Transverse colon (tissue), 4 donors: ENCODE data around the gene DDR2. TPM values are rescaled to one million over a fixed set of nuclear protein-coding genes. Genes with fewer than 3 reads are reported as not detected.
A peak's percentile ranks its signal among the peaks of the same experiment; 100 is the strongest.

ENCODE experiments used
- DNase-seq: peaks from one replicate; pipeline ENCODE4 v3.0.0-alpha.2; 2019
- H3K27ac ChIP-seq, 4 donors: fragments of 200-600 bp; sonication (generic); 2 replicates each; pipeline ENCODE4 v1.5.1; 2016 to 2018; ENCODE audit warnings: inconsistent platforms in 4 of 4
- H3K27me3 ChIP-seq: fragments of 200-600 bp; sonication (generic); 2 replicates; pipeline ENCODE4 v1.5.1; 2017; ENCODE audit warnings: inconsistent platforms
- H3K36me3 ChIP-seq, 4 donors: fragments of 200-600 bp; sonication (generic); 2 replicates each; pipeline ENCODE4 v1.5.1; 2017 to 2019; ENCODE audit warnings: inconsistent platforms in 4 of 4
- H3K4me1 ChIP-seq, 4 donors: fragments of 200-600 bp; sonication (generic); 2 replicates each; pipeline ENCODE4 v1.5.1; 2017 to 2020; ENCODE audit warnings: inconsistent platforms in 4 of 4
- H3K4me3 ChIP-seq, 4 donors: fragments of 200-600 bp; sonication (generic); 1 replicate in 1 of 4; 2 replicates in 3 of 4; pipeline versions ENCODE4 v1.5.1 to v1.6.1; 2017 to 2019; ENCODE audit warnings: inconsistent platforms in 4 of 4
- H3K9me3 ChIP-seq, 2 donors: fragments of 200-600 bp; sonication (generic); 2 replicates each; pipeline ENCODE4 v1.5.1; 2017 to 2019; ENCODE audit warnings: inconsistent platforms in 2 of 2
- EP300 ChIP-seq: sonication (generic); formaldehyde crosslinking; IDR thresholded peaks from one replicate; pipeline ENCODE4 v1.6.1; 2017; ENCODE audit warnings: antibody characterized with exemption, low read depth
- POLR2AphosphoS5 ChIP-seq, 3 donors: sonication (generic); formaldehyde crosslinking; IDR thresholded peaks; one replicate each; pipeline ENCODE4 v1.6.1; 2016; ENCODE audit warnings: antibody characterized with exemption in 3 of 3
- WGBS, 2 donors: methylation state at CpG; one replicate each; pipeline ENCODE4 v1.1.5; 2018; ENCODE audit warnings: low coverage in 1 of 2; 5-methylcytosine and 5-hydroxymethylcytosine counted together
- in situ Hi-C, 4 donors: fragments of 200-750 bp; cut with MboI; loops; one replicate each; pipeline versions ENCODE4 v1.15.0 to v1.15.1; 2017; ENCODE audit warnings: low sequenced_read_pairs in 3 of 4, low pct_ligation_motif_present in 1 of 4, low pct_unique_long_range_greater_than_20kb in 1 of 4
- intact Hi-C: fragments of 100-400 bp; cut with DNase I; formaldehyde crosslinking; loops from one replicate; pipeline ENCODE4 v1.15.1; 2023; ENCODE audit warnings: low total_unique reads
- total RNA-seq, 4 donors: library from RNA; depleted of rRNA; stranded (reverse); fragments of >200 nt; gene quantifications; one replicate each; pipeline ENCODE4 v1.1.0, GENCODE V29; 2016
- TF ChIP-seq, protein P1 (sequence below), 5 experiments: fragments of 200-600 bp in 3 of 5; fragments of 450-650 bp in 2 of 5; sonication (generic) in 3 of 5; IDR thresholded peaks; 1 replicate in 2 of 5; 2 replicates in 3 of 5; pipeline ENCODE4 v1.5.1; 2016 to 2017; ENCODE audit warnings: antibody characterized with exemption in 5 of 5, inconsistent platforms in 3 of 5, mild to moderate bottlenecking in 2 of 5, moderate library complexity in 1 of 5

The DDR2 gene
- total RNA-seq, 4 donors from 2014 or later, result 33.3 to 54.1 (median 42.2) TPM

DNA sequence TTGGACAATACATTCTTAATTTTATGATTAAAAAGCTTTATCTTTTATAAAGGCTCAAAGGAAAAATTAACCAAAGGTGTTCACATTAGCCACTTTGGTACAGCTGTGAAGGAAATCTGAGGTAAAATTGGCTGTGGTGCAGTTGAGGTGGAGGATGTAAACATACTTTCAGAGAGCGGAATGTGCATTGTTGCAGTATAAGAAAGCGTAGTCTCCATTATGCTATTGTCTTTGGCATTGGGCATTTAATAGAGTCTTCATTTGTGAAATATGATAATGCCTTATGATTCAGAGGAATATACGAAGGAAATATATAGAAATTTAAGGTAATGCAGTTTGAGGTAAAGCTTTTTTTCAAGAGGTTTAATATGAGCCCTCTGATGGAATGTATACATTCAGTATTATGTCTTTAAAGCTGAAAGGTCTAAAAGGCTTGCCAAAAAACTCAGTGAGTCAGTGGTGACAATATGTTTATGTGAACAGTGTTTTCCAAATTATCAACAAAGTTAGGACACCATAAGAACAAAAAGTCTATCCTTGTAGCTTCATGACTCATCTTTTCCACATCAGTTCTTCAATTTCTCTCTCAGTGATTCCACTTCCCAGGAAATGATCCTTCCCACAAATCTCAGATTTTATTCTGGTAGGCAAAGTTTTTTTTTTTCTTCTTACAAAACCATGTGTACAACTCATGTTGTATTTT, 26.9 kb upstream of the DDR2 start:
- Histone ChIP-seq H3K27ac (peak overlapping the region in 2 of 4 donors; percentile 8 to 10), H3K36me3 (peaks cover 0 to 33% (median 2%) of the 10 kb centered on the region in 4 donors), H3K27me3 (no peaks in the 10 kb centered on the region), H3K4me3 (no peak overlapping the region), H3K4me1 (no peaks in the 10 kb centered on the region), H3K9me3 (no peaks in the 10 kb centered on the region)
- 88 to 93% methylated on average over 3 of the region's 3 CpGs for WGBS, 2 donors
- peak; percentile 13 for TF ChIP-seq EP300
- TF ChIP-seq, protein P1, sequence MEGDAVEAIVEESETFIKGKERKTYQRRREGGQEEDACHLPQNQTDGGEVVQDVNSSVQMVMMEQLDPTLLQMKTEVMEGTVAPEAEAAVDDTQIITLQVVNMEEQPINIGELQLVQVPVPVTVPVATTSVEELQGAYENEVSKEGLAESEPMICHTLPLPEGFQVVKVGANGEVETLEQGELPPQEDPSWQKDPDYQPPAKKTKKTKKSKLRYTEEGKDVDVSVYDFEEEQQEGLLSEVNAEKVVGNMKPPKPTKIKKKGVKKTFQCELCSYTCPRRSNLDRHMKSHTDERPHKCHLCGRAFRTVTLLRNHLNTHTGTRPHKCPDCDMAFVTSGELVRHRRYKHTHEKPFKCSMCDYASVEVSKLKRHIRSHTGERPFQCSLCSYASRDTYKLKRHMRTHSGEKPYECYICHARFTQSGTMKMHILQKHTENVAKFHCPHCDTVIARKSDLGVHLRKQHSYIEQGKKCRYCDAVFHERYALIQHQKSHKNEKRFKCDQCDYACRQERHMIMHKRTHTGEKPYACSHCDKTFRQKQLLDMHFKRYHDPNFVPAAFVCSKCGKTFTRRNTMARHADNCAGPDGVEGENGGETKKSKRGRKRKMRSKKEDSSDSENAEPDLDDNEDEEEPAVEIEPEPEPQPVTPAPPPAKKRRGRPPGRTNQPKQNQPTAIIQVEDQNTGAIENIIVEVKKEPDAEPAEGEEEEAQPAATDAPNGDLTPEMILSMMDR (IDR thresholded peaks at IDR 0.05), result no peak
- TF ChIP-seq POLR2AphosphoS5 (IDR thresholded peaks at IDR 0.05), result peak; percentile 38 to 58 (median 52)
- in situ Hi-C loops (loop anchor here in 2 of 4 donors (25.0 kb wide), 1 partner anchor 182 kb away; the partner anchor contains the start of gene HSD17B7 (in 2 of the 2)), intact Hi-C loops (no loop called here)
- no peak for DNase-seq

DNA sequence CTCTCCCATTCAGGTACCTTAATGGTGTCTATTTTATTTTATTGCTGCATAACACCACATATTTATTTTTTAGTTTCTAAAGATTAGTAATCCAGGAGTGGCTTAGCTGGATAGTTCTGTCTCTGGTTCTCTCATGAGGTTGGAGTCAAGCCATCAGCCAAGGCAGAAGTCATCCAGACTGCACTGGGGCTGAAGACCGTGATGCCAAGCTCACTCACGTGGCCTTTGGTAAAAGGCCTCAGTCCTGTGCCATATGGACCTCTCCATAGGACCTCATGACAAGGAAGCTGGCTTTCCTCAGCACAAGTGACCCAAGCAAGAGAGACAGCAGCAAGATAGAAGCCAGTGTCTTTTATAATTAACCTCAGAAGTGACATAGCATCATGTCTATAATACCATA, 23.0 kb upstream of the DDR2 start:
- H3K9me3 ChIP-seq, result no peaks in the 10 kb centered on the region
- in situ Hi-C loops (loop anchor here in 2 of 4 donors (25.0 kb wide), 1 partner anchor 178 kb away; the partner anchor contains the start of gene HSD17B7 (in 2 of the 2)), intact Hi-C loops (no loop called here)
- no peak overlapping the region for H3K27ac ChIP-seq
- no peak for DNase-seq
- TF ChIP-seq, protein P1 (IDR thresholded peaks at IDR 0.05), result no peak
- TF ChIP-seq POLR2AphosphoS5 (IDR thresholded peaks at IDR 0.05), result no peak
- peaks cover 3 to 12% (median 8%) of the 10 kb centered on the region in 4 donors for H3K4me1 ChIP-seq
- no peaks in the 10 kb centered on the region for H3K27me3 ChIP-seq
- H3K4me3 ChIP-seq, result no peak overlapping the region
- WGBS, 2 donors, result 84% methylated on average over 2 of the region's 2 CpGs; no CpG with 5 or more reads in 1 of the 2 donors
- H3K36me3 ChIP-seq, result peaks cover 0 to 6% (median 0%) of the 10 kb centered on the region in 4 donors

DNA sequence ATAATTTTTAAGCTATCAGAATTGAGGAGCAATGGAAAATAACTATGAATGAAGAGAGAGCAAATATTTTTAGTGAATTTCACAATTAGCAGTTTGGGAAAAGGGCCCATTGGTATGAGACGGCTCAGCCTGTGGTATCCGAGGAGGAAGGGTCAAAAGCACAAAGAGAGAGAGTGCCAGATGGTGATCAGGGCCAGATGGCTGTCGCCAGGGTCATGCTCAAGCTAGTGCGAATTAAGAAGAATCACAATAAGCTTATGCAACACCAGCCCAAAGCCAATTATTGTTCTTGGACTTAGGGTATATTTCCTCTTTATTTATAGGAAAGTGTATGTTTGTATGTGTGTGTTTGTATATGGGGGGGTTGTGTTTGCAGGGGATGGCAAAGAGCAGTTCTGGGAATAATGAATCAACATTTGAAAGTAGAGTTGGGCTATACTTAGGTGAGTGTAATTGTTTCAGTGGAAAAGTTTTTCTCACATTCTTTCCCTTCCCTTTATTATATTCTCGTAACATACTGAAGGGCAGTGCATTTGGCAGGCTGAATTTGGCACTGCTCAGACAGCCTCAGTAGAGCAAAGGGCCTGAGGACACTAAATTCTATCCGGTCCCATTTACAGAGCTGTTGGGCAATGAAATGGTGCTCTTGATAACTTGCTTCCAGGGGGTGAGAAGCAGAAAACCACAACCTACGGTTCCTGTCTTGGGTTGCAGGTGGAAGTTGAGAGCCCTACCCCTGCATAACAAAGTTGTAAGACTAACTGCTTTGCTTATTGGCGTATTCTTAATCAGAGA, 19.5 kb upstream of the DDR2 start:
- intact Hi-C loops (loop anchor here (10.0 kb wide), 1 partner anchor 192 kb away; no protein-coding TSS in a partner anchor), in situ Hi-C loops (loop anchor here in 3 of 4 donors (10.0 to 25.0 kb wide), 2 partner anchors 174 to 192 kb away; partner anchors contain the start of gene HSD17B7 (in 2 of the 3))
- no peak for DNase-seq

More for the DNA sequence above, 19.5 kb upstream of the DDR2 start:
- Histone ChIP-seq H3K27ac (peak overlapping the region; percentile 42 to 62 (median 60)), H3K36me3 (peaks cover 0 to 6% (median 0%) of the 10 kb centered on the region in 4 donors), H3K4me1 (peaks cover 3 to 12% (median 8%) of the 10 kb centered on the region in 4 donors), H3K4me3 (no peak overlapping the region), H3K27me3 (no peaks in the 10 kb centered on the region), H3K9me3 (peaks cover 6 to 12% of the 10 kb centered on the region in 2 donors)
- TF ChIP-seq, protein P1 (IDR thresholded peaks at IDR 0.05), result no peak
- peak in 1 of 3 donors; percentile 15 for TF ChIP-seq POLR2AphosphoS5 (IDR thresholded peaks at IDR 0.05)
- 62 to 68% methylated on average over 7 to 8 of the region's 8 CpGs for WGBS, 2 donors
